Stimulated activated CD8-positive, alpha-beta memory T cell treated with anti-CD3 and anti-CD28 coated beads, Interleukin-15, amount 100 ng/mL, for 1 hour (primary cell): ENCODE measurements around the gene ABCB9.
"Not testable (repeated sequence)": the region's sequence is repeated elsewhere in the genome, so short reads cannot be mapped to it uniquely, and the experiment has no call there.

ENCODE experiments used
- DNase-seq: peaks from one replicate; pipeline ENCODE4 v3.0.0-alpha.2; 2020; ENCODE audit warnings: low read depth

The ABCB9 gene

DNA sequence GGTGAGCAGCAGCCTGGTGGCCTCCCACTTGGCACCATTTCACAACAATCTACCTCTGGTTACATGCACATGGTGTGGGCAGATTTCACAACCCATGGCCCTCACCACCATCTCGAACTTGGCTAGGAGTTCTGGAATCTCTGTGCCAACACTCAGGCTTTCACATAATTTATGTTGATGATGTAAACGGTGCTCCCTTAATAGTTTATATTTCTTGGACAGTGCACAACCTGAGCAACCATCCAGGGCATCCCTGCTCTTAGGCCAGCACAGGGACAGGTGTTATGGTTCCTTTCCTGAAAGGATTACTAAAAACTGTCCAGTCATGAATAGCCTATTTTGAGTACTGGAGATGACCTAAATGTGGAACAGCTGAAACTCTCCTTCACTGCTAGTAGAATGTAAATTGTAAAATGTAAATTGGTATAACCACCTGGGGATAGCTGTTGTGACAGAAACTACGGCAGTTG lies 28.6 kb downstream of the ABCB9 start:
- DNase-seq = no peak

DNA sequence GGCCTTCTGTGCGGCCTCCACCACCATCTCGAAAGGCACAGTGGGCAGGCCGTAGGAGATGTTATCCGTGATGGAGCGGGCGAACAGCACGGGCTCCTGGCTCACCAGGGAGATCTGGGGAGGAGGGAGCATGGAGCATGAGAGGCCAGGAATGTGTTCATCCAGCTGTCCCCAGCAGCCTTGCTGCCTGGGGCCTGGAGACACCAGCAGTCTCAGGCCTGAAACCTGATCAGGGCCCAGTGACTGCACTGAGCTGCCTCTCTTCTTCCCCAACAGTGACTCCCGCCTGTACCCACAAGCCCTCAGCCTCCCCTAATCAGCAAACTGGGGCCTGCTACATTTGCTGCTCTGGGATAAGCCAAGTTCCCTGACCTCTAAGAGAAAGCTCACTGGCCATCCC lies 30.9 kb downstream of the ABCB9 start:
- DNase-seq = no peak

DNA sequence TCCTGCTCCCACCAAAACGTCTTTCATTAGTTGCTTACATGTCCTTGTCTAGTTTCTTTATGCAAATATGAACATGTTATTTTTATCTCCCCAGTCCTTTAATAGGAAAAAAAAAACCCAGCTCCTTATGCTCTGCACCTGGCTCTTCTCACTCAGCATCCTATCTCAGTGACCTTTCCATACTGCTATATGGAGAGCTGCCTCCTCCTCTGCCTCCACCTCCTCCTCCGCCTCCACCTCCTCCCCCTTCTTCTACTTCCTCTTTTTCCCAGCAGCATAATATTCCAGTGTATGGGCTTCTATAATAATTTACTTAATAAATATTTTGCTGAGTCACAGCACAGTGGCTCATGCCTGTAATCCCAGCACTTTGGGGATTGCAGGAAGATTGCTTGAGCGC lies 31.5 kb downstream of the ABCB9 start:
- no peak for DNase-seq

DNA sequence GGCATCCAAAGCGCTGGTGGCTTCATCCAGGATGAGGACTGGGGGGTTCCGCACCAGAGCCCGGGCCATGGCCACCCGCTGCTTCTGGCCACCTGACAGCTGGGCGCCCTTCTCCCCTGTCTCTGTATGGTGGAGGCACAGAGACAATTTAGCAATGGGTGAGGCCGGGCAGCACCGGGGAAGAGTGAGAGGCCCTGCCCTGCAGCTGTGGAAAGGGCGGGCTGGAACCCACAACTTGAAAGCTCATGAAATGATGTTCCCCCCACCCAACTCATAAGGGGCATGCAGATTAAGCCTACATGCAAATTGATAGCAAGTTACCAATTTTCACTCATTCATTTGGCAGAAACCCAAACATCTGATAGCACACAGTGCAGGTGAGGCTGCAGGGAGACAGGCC lies 34.1 kb downstream of the ABCB9 start:
- no peak for DNase-seq

DNA sequence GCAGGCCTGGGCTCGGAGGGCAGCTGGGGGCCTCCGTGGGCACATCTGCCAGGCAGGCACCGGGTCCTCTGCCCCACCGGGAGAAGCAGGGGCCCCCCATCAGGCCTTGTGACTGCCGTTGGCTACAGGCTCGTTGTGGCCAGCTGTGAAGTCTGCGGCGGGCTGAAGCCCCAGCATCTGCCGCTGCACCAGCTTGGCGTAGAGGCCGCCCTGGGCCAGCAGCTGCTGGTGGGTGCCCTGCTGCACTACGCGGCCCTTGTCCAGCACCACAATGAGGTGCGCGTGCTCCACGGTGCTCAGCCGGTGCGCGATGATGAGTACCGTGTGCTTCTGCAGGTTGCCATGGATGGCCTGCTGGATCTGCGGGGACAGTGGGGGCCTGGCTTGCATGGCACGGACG lies 36.5 kb downstream of the ABCB9 start:
- no peak for DNase-seq

DNA sequence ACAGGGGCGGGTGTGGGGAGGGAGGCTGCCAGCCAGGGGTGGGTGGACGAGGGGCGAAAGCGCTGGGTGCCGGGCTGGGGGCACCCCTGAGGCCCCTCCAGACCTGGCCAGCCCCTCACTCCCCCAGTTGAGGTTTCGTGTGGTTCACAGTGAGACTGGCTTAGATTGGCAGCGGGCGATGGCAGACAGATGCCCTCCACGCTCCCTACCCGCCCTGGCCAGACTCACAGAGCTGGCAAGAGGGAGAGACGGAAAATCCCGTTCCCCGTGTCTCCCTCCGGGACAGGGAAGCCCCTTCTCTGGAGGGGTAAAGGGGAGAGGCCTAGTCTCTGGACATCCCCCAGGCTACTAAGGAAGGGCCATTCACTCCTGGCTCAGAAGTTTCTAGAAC lies 37.1 kb downstream of the ABCB9 start:
- DNase-seq = no peak

DNA sequence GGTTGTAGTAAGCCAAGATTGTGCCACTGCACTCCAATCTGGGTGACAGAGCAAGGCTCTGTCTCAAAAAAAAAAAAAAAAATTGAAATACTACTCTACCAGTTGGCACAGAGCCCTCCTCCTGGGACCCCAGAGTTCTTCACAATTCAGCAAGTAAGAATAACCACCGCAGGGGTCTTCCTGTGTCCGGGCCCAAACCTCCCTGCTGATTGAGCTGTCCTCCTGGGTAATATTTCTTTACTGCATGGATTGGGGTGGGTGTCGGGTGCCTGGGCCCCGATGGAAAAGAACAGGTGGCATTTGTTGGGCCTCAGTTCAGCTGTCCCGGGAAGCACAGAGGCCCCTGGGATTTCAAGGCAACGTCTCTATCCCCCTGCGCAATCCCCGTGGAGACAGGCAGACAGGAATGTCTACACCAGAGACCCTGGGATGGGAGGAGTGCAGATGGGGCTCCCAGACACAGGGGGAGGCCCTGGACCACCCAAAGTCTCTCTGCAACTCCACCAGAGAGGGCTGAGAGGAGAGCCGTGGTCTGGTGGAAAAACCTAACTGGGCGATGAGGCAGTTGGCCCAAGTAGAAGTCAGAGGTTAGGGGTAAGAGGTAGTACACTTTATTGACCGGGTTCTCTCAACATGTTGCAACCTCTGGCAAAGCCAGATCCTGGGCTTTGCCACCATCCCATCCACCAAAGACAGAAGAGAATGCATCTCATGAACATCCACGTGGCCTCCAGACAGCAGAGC lies 37.7 kb downstream of the ABCB9 start:
- DNase-seq = no peak

DNA sequence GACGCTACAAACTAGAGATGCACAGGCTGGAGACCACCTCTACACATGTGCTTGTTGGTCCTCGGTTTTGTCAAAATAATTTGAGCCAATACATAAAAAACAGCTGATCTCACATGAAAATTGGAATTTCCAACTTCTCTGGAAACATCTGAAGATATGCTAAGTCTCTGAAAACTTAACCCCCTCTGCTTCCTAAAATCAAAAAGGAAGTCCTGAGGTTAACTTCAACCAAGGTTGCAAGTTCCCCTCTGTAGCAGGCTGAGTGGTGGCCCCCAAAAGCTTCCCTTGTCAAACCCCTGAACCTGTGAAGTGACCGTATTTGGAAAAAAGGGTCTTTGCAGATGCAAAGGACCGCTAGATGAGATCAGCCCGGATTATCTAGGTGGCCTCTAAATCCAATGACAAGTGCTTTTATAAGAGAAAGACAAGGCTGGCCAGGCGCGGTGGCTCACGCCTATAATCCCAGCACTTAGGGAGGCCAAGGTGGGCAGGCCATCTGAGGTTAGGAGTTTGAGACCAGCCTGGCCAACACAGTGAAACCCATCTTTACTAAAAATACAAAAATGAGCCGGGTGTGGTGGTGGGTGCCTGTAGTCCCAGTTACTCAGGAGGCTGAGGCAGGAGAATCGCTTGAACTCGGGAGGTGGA lies 38.4 kb downstream of the ABCB9 start:
- DNase-seq = no peak

DNA sequence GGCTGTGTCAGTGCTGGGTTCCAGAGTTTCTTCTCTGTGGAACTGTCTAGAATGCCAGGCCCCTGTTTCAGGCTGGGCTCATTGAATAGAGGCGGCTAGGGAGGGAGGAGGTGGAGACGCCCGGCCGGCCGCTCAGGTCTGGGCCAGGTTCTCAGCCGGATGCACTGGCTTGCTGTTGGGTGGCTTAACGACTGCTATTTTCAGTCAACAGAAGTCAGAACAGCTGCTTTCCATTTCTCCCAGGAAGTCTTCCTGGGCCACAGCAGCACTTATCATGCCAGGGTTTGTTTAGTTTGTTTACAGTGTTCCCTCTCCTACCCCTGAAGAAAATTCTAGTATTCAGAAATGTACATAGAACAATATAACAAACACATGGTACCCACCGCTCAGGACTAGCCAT lies 44.3 kb downstream of the ABCB9 start:
- DNase-seq = no peak

DNA sequence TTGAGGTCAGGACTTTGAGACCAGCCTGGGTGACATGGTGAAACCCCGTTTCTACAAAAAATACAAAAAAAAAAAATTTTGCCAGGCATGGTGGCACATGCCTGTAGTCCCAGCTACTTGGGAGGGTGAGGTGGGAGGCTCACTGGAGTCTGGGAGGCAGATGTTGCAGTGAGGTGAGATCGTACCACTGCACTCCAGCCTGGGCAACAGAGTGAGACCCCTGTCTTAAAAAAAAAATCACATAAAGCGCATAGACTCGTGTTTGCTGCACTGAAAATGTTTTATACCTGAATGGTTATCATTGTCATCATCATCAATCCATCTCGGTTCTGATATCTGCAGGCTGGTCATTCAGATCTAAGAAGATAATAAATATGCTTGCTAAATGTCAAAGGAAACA lies 45.6 kb downstream of the ABCB9 start:
- DNase-seq = no peak

DNA sequence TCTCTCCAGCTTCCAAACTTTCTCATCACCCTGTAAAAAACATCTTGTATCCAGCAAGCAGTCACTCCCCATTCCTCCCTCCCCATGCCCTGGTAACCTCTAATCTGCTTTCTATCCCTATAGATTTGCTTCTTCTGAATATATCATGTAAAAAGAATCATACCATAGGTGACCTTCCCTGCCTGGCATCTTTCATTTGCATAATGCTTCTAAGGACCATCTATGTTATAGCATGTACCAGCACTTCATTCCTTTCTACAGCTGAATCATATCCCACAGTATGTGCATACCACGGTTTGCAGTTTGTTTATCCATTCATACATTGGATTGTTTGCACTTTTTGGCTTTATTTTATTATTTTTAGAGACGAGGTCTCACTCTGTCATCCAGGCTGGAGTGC lies 47.4 kb downstream of the ABCB9 start:
- DNase-seq = no peak

DNA sequence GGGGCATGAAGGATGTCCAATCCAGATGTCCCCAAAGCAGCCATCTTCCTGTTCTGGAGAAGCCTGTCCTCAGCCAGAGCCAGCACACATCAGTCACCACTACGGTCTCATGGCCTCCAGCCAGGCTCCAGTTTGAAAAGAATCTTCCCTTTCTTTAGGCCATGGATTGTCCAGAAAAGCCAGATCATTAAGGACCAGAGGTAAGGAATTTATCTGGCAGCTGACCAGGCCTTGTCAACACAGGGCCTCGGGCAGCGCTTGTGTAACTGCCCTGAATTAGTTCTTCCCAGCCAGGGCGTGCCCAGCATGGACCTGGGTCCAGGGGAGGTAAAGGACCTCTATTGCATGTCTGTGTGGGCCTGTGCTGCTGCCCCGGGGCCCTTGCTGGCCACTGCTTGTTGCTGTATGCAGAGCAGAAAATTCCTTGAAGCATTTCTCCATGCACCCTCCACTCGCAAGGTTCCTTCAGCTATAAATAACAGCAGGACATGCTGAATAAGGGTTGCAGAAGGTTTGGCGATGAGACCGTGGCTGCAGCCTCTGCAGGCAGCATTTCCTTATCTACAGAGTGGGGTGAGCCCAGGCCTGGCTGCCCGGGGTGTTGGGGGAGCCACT lies 48.6 kb downstream of the ABCB9 start:
- no peak for DNase-seq

DNA sequence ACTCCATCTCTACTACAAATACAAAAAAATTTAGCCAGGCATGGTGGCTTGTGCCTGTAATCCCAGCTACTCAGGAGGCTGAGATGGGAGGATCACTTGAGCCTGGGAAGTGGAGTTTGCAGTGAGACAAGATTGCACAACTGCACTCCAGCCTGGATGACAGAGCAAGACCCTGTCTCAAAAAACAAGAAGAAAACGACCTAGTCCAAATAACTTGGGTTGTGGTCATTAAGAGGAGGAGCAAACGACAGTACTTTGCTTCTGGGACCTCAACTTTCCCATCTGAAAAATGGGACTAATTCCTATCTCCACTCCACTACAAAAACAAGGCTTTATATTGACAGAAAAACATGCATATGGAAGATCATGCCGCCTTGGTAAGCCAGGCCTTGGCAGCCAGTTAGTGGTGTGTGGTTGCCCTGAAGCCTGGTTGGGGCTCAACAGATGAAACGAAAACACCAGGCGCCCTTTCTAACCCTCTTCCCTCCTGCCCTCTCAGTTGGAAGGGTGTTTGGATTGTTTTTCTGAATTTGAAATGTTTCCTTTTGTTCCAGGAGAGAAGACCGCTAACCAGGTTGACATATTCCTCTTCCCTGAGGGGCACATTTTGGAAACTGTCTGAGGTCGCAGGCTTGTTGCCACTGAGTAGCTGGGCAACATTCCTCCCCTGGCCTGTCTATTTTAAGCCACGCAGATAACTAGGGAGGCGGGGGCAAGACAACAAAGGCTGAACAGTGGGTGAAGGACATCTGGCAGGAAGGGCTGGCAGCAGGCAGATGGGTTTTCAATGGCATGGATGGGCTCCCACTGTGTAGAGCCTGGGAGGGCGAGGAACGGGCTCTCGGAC lies 56.6 kb downstream of the ABCB9 start:
- DNase-seq = no peak

DNA sequence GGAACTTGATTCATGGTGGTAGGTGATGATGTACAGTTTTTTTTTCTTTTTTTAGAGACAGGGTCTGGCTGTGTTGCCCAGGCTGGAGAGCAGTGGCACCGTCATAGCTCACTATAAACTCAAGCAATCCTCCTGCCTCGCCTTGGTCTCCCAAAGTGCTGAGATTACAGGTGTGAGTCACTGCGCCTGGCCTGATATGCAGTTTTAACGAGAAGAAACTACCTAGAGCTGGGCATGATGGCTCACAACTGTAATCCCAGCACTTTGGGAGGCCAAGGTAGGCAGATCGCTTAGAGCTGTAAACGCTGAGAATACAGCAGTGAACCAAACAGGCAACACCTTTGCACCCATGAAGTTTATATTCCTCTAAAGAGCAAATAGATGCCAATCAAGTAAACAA lies 57.3 kb downstream of the ABCB9 start:
- DNase-seq = no peak

DNA sequence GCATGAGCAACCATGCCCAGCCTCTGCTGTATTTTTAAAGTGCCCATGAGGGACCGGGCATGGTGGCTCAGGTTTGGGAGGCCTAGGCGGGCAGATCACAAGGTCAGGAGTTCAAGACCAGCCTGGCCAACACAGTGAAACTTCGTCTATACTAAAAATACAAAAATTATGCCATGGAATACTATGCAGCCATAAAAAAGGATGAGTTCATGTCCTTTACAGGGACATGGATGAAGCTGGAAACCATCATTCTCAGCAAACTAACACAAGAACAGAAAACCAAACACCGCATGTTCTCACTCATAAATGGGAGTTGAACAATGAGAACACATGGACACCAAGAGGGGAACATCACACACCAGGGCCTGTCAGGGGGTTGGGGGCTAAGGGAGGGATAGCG lies 61.0 kb downstream of the ABCB9 start:
- DNase-seq = not testable (repeated sequence)

DNA sequence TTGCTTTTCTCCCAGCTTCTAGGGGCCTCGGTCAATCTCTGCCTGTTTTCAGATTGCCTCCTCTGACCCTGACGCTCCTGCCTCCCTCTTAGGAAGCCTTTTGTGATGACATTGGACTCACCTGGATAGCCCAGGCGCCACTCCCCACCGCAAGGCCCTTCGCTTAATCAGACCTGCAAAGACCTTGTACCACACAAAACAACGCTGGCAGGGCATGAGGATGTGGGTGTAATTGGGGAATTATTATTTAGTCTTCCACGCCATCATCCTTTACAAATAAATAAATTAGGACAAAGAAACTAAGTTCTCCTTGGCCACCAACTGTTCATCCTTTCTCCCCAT lies 62.6 kb downstream of the ABCB9 start:
- no peak for DNase-seq

DNA sequence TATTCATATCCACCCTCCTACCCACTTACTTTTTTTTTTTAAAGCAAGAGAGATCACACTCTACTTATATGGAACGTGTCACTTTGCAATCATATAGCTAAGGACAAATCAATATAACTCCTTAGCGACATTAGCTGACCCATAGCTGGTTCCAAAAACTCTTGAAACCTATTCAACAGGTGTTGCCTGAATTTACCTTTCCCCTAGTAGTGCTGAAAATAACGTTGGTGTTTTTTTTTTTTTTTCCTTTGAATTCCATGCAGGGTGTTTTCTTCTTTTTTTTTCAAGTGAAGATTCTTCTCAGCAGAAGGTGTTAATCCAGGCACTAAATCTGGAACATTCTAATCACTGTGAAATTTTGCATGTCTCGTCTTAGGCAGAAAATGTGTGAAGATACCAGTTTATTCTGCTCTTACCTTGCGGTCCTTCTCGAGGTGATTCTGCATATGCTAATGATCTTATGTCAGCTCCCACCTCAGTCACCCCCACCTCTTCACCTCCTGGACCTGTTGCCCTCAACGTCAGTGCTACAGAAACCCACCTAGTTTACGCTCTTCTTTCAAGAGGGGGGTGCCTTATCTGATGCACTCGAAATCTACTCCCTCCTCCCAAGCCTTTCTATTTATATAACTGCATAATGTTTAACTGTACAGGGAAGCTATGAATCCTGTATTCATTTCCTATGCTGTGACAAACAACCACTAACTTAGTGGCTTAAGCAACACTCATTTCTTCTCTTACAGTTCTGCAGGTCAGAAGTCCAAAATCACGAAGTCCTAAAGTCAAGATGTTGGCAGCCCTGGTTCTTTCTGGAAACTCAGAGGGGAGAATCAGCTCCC lies 63.2 kb downstream of the ABCB9 start:
- no peak for DNase-seq

DNA sequence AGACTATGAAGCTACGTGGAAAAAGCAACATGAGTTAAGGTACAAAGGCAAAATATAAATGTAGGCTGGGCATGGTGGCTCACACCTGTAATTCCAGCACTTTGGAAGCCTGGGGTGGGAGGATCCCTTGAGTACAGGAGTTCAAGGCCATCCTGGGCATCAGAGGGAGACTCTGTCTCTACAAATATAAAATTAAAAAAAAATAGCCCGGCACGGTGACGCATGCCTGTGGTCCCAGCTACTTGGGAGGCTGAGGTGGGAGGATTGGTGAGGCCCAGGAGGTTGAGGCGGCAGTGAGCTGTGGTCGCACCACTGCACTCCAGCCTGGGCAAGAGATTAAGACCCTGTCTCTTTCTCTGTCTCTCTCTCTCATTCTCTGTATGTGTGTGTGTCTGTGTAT lies 66.4 kb downstream of the ABCB9 start:
- DNase-seq = no peak

DNA sequence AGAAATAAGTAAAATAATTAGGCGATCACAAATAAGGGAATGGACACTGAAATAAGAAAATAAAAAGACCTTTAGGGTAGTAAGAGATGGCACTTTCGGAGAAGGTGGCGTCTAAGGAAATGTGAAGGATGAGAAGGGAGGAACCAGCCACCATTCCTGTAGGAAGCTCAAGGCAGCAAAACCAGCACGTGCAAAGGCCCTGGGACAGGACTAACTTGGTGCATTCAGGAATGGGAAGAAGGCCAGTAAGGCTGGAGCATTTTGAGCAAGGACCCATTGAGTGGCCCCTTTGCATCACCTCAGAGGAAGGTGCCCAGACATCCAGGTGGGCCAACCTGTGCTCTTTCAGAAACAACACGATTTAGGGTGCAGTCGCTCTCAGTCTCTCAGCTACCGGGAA lies 69.6 kb downstream of the ABCB9 start:
- no peak for DNase-seq

DNA sequence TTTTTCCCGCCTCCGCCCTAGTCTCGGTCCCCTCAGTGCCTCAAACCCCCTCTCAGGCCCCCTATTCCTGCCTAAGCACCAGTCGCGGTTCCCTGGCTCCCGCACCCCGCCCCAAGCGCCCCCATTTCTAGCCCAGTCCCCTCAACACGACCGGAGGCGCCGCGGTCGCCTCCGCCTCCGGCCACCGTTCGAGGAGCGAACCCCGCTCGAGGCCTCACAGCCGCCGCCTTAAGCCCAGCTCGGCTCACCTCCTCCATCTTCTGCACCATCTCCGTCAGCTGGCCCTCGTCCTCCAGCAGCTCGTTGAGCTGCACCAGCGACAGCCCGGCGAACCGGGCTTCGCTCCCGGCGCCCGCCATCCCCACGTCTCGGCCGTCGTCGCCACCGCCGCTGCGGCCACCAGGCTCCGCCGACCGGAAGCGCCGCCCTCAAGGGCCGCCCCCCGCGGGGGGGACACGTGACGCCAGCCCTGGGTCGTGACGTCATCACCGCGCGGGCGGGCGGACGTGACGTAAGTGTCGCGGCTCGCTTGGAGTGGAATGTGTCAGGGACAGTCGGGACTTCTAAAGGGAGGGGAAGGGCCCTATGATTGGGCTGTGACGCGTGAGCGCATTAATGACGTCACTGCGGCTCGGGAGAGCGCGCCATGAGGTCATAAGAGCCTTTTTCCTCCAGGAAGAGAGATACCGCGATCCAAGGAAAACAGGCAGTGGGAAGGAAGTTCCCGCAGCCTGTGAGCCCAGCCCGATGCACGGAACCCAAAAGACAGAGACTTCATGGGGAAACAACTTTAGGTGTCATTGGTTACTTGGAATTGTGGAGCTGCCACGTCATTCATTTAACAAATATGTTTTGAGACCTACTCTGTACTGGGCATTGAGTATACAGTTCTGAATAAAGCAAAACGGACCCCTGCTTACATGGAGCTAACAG lies 70.3 kb downstream of the ABCB9 start, which contains the start of gene VPS37B:
TSS of gene VPS37B (minus strand) at position 421 of the 933 bp plus-strand sequence. CDS start at position 359, 62 bp downstream.
- peak; percentile 74 for DNase-seq

DNA sequence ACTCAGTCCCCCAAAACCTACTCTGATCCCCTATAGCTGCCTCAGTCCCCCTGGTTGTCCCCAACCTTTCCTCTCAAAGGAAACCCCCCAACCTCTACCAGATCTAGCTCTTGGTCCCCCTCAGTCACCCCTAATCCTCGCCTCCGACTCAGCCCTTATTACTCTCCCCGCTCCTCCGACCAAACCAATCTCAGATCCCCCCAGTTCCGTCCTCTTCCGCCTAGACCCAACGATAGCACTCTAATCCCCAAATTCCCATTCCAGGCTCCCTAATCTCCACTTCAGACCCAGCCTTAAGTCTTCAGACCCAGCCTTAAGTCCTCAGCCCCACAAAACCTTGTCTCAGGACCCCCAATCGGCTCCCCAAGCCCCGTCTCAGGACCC lies 71.0 kb downstream of the ABCB9 start:
- no peak for DNase-seq
